IPS-18c (cell line): ENCODE measurements around the gene NDUFAF2.
"Not testable (repeated sequence)": the region's sequence is repeated elsewhere in the genome, so short reads cannot be mapped to it uniquely, and the experiment has no call there.

Experiments
- H3K4me3 ChIP-seq: 2 replicates; pipeline ENCODE4 v1.7.0; 2013; ENCODE audit warnings: low read depth, mild to moderate bottlenecking, low read length, moderate library complexity; ENCODE audit not compliant: insufficient read depth
- H3K9me3 ChIP-seq: one replicate; pipeline ENCODE4 v1.6.1; 2013; ENCODE audit warnings: mild to moderate bottlenecking, low read length, moderate library complexity; ENCODE audit not compliant: control insufficient read depth, insufficient read depth

Gene NDUFAF2

GRCh38 chr5:61081741-61082140 is 136.7 kb downstream of the NDUFAF2 start:
- no peaks in the 10 kb centered on the region for H3K9me3 ChIP-seq
- no peak overlapping the region for H3K4me3 ChIP-seq

GRCh38 chr5:61082516-61083280 is 137.7 kb downstream of the NDUFAF2 start:
- Histone ChIP-seq H3K4me3 (no peak overlapping the region), H3K9me3 (no peaks in the 10 kb centered on the region)

DNA sequence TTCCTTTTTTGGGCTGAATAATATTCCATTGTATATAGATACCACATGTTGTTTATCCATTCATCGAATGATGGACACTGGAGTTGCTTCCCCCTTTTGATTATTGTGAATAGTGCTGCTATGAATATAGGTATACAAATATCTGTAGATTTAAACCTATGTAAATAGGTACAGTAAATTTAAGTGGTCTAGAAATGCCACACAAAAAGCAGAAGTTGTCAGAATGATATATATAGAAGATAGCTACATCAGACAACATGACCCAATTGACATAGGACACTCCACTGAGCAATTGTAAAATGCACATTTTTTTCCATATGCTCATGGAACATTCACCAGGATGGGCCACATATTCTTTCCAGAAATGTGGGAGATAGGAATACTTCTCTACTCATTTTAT is 139.7 kb downstream of the NDUFAF2 start:
- Histone ChIP-seq H3K4me3 (no peak overlapping the region), H3K9me3 (no peaks in the 10 kb centered on the region)

DNA sequence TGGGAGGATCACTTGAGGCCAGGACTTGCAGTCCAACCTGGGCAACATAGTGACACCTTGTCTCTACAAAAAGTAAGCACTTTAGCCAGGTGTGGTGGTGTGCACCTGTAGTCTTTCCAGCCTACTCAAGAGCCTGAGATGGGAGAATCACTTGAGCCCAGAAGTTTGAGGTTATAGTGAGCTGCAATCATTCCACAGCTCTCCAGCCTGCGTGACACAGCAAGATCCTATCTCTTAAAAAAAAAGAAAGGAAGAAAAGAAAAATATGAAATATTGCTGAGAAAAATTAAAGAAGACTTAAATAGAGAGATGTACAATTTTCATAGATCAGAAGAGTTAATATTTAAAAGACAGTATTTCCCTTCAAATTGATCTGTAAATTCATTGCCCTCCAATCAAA is 140.9 kb downstream of the NDUFAF2 start:
- H3K9me3 ChIP-seq, result no peaks in the 10 kb centered on the region
- no peak overlapping the region for H3K4me3 ChIP-seq

- Histone ChIP-seq H3K9me3 (no peaks in the 10 kb centered on the region), H3K4me3 (no peak overlapping the region)
Measured at GRCh38 chr5:61087921-61088320, 142.9 kb downstream of the NDUFAF2 start.

DNA sequence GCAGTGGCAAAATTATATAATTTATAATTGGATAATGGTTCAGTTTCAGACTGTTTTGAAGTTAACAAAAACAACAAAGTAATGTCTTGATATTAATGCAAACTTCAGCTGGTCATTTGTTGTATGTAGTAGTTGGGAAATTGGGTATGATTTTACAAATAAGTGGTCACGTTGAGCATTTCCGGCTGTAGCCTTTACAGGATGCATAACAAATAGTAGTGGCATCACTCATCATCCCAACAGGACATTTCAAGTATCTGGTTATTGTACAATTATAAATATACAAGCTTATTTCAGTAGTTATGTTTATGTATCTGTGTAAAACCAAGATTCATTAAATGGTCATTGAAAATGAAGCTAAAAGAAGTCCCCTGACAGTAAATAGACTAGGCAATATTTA is 144.3 kb downstream of the NDUFAF2 start:
- Histone ChIP-seq H3K9me3 (no peaks in the 10 kb centered on the region), H3K4me3 (no peak overlapping the region)

DNA sequence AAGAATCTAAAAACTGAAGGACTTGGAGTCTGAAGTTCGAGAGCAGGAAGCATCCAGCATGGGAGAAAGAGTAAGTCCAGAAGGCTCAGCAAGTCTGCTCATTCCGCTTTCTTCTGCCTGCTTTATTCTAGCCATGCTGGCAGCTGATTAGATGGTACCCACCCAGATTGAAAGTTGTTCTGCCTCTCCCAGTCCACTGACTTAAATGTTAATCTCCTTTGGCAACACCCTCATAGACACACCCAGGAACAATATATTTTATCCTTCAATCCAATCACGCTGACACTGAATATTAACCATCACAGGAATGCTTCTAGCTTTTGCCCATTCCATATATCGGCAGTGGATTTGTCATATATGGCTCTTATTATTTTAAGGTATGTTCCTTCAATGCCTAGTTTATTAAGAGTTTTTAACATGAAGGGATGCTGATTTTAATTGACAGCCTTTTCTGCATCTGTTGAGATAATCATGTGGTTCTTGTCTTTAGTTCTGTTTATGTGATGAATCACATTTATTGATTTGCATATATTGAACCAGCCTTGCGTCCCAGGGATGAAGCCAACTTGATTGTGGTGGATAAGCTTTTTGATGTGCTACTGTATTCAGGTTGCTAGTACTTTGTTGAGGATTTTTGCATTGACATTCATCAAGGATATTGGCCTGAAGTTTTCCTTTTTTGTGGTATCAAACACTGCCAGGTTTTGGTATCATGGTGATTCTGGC is 148.2 kb downstream of the NDUFAF2 start:
- H3K9me3 ChIP-seq, H3K4me3 ChIP-seq: not testable (repeated sequence)

DNA sequence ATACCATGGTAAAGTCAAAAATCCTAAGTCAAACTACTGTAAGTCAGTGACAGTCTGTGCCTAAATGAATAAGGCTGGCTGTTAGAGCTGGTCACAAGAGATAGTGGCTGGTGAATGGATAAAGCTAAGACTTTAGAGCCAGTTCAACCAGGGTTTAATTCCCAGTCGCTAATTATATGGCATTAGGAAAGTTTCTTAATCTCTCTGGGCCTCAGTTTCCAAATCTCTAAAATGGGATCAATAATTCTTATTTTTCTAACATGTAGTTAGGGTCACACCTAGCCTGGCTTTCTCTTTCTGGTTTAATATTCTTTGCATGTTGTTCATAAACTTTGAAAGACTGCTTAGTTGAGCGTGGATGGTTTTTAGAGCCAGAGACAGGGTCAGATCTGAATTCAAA is 152.5 kb downstream of the NDUFAF2 start:
- no peak overlapping the region for H3K4me3 ChIP-seq
- H3K9me3 ChIP-seq, result no peaks in the 10 kb centered on the region

GRCh38 chr5:61098251-61098995 is 153.4 kb downstream of the NDUFAF2 start:
- Histone ChIP-seq H3K9me3 (no peaks in the 10 kb centered on the region), H3K4me3 (no peak overlapping the region)

DNA sequence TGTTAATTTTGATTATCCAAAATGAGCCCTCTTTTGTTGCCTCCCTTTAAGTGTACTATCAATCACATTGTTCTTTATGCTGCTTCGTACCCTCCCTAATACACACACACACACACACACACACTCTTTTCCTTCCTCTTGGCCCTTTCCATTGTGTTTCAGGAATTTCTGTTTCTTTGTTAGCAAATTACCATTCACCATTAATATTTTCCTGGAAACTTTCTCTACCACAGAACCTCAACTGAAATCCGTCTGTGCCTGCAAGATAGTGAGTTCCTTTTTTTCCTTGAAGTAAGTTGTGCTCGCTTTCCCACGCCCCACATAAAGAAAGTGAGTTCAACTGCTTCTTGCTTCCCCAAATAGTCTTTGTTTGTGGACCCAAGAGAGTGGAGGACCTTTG is 155.4 kb downstream of the NDUFAF2 start:
- Histone ChIP-seq H3K9me3 (no peaks in the 10 kb centered on the region), H3K4me3 (no peak overlapping the region)

DNA sequence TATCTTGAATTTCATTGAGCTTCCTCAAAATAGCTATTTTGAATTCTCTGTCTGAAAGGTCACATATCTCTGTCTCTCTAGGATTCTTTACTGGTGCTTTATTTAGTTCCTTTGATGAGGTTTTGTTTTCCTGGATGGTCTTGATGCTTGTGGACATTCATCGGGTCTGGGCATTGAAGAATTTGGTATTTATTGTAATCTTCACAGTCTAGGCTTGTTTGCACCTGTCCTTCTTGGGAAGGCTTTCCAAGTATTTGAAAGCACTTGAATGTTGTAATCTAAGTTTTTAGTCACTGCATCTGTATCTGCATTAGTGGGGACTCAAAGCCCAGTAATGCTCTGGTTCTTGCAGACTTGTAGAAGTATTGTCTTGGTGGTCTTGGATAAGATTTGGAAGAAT is 169.4 kb downstream of the NDUFAF2 start:
- Histone ChIP-seq H3K4me3 (no peak overlapping the region), H3K9me3 (peaks cover 2% of the 10 kb centered on the region)

DNA sequence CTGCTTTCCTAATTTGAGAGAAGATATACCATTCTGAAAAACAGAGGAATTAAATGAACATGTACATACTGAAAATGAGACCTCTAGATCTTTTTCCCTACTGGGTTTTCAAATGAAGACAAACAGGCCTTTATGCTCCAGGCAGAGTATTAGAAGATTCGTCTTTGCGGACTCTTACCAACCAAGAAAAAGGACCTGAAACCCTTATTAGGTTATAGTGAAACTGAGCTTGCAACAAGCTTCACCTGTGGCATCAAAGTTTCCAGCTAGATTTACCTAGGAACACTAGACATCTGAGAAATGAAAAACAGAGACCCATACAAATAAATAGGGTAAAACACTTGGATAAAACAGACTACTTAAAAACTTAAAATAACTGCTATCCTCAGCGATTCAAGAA is 171.0 kb downstream of the NDUFAF2 start:
- H3K4me3 ChIP-seq, result no peak overlapping the region
- H3K9me3 ChIP-seq, result peaks cover 2% of the 10 kb centered on the region

DNA sequence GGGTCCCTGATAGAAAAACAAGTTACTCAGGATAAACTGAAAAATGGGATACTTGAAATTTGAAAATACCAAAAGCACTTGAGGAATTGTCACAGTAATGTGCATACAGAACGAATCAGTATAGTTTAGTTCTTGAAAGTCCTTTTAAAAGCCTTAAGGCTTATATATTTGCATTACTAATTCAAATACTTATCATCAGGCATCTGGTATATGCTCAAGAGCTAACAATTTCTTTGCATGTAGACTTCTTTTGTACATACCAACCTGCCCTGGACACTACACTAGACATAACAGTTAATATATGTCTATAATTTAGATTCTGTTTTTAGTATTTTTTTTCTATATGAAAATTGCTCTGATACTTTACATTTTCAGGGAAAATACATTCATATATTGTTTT is 174.1 kb downstream of the NDUFAF2 start:
- no peak overlapping the region for H3K4me3 ChIP-seq
- no peaks in the 10 kb centered on the region for H3K9me3 ChIP-seq

- H3K9me3 ChIP-seq, result no peaks in the 10 kb centered on the region
- no peak overlapping the region for H3K4me3 ChIP-seq
Measured at GRCh38 chr5:61120534-61120933, 175.5 kb downstream of the NDUFAF2 start.

DNA sequence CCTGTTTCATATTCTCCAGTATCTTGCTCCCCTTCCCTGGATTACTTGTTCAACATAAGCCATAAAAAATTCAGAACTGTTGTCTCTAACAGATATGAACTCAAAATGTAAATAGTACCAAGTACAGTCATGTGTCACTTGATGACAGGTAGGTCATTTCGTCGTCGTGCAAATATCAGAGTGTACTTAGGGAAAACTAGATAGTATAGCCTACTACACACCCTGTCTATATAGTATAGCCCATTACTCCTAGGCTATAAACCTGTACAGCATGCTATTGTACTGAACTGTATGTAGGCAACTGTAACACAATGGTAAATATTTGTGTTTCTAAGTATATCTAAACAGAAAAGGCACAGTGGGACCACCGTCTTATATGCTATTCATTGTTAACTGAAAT is 178.1 kb downstream of the NDUFAF2 start:
- Histone ChIP-seq H3K4me3 (no peak overlapping the region), H3K9me3 (no peaks in the 10 kb centered on the region)

GRCh38 chr5:61130289-61130688 is 185.3 kb downstream of the NDUFAF2 start:
- Histone ChIP-seq H3K4me3 (no peak overlapping the region), H3K9me3 (no peaks in the 10 kb centered on the region)

DNA sequence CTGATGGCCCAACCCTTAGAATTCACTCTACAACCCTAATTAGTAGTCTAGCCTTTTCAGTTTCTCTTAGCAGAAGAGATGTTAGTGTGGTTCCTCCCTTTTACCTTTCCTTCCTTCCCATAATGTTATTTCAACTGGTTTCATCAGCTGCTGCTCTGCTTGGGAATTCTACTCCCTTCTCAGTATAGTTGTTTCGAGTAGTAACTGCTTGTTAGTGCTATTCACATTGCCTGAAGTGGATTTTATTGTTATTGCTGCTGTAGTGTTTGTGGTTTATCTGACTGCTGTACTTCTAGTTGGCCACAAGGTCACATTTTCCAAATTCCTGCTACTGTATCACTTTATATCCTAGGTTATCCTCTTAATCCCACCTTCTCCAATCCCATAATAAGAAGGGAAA is 187.6 kb downstream of the NDUFAF2 start:
- H3K4me3 ChIP-seq, result no peak overlapping the region
- no peaks in the 10 kb centered on the region for H3K9me3 ChIP-seq

DNA sequence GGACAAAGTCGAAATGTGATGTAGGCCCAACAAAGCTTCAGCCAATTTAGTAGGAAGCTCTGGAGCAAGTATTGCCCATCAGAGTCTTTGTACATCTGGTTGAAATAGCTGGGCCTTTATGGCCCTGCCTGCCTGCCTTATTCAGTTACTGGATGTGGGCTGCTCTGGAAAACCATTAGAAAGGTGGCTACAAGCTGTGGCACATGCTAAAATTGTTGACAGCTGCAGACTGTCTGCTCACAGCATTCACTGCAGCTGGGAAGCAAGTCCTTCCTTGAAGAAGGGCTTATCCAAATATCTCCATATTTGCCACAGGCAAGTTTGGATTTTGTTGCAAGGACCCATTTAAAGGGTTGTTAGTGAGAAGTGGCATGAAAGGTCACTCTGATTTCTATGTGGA is 192.8 kb downstream of the NDUFAF2 start:
- no peak overlapping the region for H3K4me3 ChIP-seq
- H3K9me3 ChIP-seq, result no peaks in the 10 kb centered on the region
